ENCODE results near the gene FAM149B1. TPM values are rescaled to one million over a fixed set of nuclear protein-coding genes. Genes with fewer than 3 reads are reported as not detected.

FAM149B1 gene
- total and polyA plus RNA-seq, 2 of the 13 experiments (the other 11 are each of a cell fraction or from before 2014, with no cell fraction given): 9.3 to 16.8 TPM

DNA sequence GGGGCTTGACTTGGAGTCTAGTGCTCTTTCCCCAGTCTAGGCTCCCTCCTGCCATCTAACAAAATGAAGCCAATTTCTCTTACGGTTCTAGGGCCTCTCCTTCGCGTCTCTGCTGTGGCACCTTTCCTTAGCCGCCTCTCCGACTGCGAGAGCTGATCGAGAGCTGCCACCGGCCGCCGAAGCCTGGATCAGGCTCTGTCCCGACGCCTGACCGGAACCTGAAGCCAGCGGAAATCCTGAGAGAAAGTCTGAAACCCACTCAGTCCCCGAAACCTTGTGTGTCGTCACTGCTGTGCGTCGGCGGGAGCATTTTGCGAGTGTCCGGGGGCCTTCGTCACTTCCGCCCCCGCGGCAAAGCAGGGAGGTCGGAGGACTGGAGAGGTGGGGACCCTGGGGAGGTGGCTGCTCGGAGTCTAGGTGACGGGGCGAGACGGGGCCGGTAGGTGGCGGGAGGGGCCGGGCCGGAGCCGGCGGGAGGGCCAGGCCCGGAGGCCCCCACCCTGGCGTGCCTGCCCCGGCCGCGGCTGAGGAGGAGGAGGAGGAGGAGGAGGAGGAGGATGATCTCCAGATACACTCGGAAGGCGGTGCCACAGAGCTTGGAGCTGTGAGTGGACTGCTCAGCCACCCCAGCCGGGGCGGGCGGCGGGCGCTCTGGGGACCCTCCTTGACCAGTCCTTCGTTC is at the start of gene FAM149B1, which contains the start of gene ECD (continued):
- TF ChIP-seq TFE3 (CRISPR knock-in tag; IDR thresholded peaks at IDR 0.05): peak; percentile 63; the same call in 1 of the 2 replicates
- TF ChIP-seq HMGXB3 (CRISPR knock-in tag; IDR thresholded peaks at IDR 0.05; ENCODE audit: borderline replicate concordance): peak; percentile 64; the same call in 1 of the 2 replicates
- TF ChIP-seq SIN3B (IDR thresholded peaks at IDR 0.05; ENCODE audit: low read length): peak; percentile 93
- TF ChIP-seq MZF1 (CRISPR knock-in tag; IDR thresholded peaks at IDR 0.05; ENCODE audit: borderline replicate concordance): 0 out of 2 replicates have a peak, but pooled peaks have one; percentile 60
- TF ChIP-seq TAF15 (IDR thresholded peaks at IDR 0.05; ENCODE audit: low read depth, low read length, poor library complexity, severe bottlenecking): peak; percentile 76
- peak; percentile 98 for TF ChIP-seq HDAC1 (CRISPR knock-in tag; IDR thresholded peaks at IDR 0.05)
- TF ChIP-seq TRIM24 (CRISPR knock-in tag; IDR thresholded peaks at IDR 0.05): no peak
- peak; percentile 77 for TF ChIP-seq RXRA (CRISPR knock-in tag; IDR thresholded peaks at IDR 0.05)
- peak; percentile 98 for TF ChIP-seq ZNF263 (CRISPR knock-in tag; IDR thresholded peaks at IDR 0.05)
- TF ChIP-seq ZNF124 (CRISPR knock-in tag; IDR thresholded peaks at IDR 0.05): peak; percentile 34; the same call in 1 of the 2 replicates
- TF ChIP-seq, protein P1, sequence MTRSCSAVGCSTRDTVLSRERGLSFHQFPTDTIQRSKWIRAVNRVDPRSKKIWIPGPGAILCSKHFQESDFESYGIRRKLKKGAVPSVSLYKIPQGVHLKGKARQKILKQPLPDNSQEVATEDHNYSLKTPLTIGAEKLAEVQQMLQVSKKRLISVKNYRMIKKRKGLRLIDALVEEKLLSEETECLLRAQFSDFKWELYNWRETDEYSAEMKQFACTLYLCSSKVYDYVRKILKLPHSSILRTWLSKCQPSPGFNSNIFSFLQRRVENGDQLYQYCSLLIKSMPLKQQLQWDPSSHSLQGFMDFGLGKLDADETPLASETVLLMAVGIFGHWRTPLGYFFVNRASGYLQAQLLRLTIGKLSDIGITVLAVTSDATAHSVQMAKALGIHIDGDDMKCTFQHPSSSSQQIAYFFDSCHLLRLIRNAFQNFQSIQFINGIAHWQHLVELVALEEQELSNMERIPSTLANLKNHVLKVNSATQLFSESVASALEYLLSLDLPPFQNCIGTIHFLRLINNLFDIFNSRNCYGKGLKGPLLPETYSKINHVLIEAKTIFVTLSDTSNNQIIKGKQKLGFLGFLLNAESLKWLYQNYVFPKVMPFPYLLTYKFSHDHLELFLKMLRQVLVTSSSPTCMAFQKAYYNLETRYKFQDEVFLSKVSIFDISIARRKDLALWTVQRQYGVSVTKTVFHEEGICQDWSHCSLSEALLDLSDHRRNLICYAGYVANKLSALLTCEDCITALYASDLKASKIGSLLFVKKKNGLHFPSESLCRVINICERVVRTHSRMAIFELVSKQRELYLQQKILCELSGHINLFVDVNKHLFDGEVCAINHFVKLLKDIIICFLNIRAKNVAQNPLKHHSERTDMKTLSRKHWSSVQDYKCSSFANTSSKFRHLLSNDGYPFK (CRISPR knock-in tag; IDR thresholded peaks at IDR 0.05; ENCODE audit: borderline replicate concordance): peak; percentile 88; the same call in 1 of the 2 replicates
- peak; percentile 54 for TF ChIP-seq SKI (IDR thresholded peaks at IDR 0.05; ENCODE audit: partially characterized antibody)
- TF ChIP-seq ZBTB33 (CRISPR knock-in tag; IDR thresholded peaks at IDR 0.05): 0 out of 2 replicates have a peak, but pooled peaks have one; percentile 41

Data from HepG2 (cell line).